Astrocyte (in vitro differentiated cells and primary cell): ENCODE data around the gene CHN1.

Experiments
- EZH2 ChIP-seq: IDR thresholded peaks from 2 replicates; pipeline ENCODE4 v1.6.1; 2012; ENCODE audit warnings: mild to moderate bottlenecking, low read length, inconsistent platforms; ENCODE audit not compliant: insufficient read depth
- TF ChIP-seq, protein P1 (sequence below): IDR thresholded peaks from 2 replicates; pipeline ENCODE4 v1.5.1; 2011; ENCODE audit warnings: low read depth, mild to moderate bottlenecking, inconsistent platforms, low read length, moderate library complexity; ENCODE audit not compliant: insufficient read depth

DNA sequence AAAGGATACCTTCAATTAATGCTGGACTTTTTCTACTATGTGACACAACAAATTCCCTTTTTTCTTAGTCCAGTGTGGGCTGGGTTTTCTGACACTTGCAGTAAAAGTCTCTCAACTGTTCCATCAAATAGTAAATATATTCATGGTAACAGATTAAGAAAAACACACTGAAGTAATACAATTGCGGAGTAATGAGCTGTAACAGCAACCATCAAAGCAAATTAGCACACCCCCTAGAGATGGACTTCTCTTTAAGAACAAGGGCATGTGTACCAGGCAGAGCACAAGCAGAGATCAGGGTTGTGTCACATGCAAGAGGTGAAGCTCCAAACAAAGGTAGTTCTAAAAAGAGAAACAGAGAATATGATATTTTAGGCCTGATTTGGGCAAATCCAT, 168.2 kb downstream of the CHN1 start:
- TF ChIP-seq EZH2: no peak
- TF ChIP-seq, protein P1, sequence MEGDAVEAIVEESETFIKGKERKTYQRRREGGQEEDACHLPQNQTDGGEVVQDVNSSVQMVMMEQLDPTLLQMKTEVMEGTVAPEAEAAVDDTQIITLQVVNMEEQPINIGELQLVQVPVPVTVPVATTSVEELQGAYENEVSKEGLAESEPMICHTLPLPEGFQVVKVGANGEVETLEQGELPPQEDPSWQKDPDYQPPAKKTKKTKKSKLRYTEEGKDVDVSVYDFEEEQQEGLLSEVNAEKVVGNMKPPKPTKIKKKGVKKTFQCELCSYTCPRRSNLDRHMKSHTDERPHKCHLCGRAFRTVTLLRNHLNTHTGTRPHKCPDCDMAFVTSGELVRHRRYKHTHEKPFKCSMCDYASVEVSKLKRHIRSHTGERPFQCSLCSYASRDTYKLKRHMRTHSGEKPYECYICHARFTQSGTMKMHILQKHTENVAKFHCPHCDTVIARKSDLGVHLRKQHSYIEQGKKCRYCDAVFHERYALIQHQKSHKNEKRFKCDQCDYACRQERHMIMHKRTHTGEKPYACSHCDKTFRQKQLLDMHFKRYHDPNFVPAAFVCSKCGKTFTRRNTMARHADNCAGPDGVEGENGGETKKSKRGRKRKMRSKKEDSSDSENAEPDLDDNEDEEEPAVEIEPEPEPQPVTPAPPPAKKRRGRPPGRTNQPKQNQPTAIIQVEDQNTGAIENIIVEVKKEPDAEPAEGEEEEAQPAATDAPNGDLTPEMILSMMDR: no peak
